H1 (cell line): ENCODE results near the gene REXO5. TPM values are rescaled to one million over a fixed set of nuclear protein-coding genes. Genes with fewer than 3 reads are reported as not detected.

Source experiments
- BCL11A ChIP-seq, 2 experiments: IDR thresholded peaks; one replicate each; pipeline ENCODE4 v1.6.1; 2011; ENCODE audit warnings: low read depth in 2 of 2, low read length in 2 of 2, mild to moderate bottlenecking in 2 of 2
- BRCA1 ChIP-seq: IDR thresholded peaks from 2 replicates; pipeline ENCODE4 v1.6.1; 2012; ENCODE audit warnings: low read depth, low read length, improper control_type of control experiment
- FOSL1 ChIP-seq: IDR thresholded peaks from 2 replicates; pipeline ENCODE4 v1.6.1; 2011; ENCODE audit warnings: mild to moderate bottlenecking, low read depth, low read length, moderate library complexity; ENCODE audit not compliant: insufficient read depth
- JUN ChIP-seq: IDR thresholded peaks from 2 replicates; pipeline ENCODE4 v1.6.1; 2011; ENCODE audit warnings: low read depth, mild to moderate bottlenecking, improper control_type of control experiment, low read length
- KDM1A ChIP-seq: fragments of 200-600, 300-600 bp; sonication (generic); IDR thresholded peaks from 2 replicates; pipeline ENCODE4 v1.7.1; 2016; ENCODE audit warnings: mild to moderate bottlenecking, low read length, borderline replicate concordance
- NANOG ChIP-seq: IDR thresholded peaks from 2 replicates; pipeline ENCODE4 v1.6.1; 2011; ENCODE audit warnings: low read length, low read depth, mild to moderate bottlenecking, inconsistent platforms; ENCODE audit not compliant: insufficient read depth, poor library complexity, severe bottlenecking
- NRF1 ChIP-seq: IDR thresholded peaks from 2 replicates; pipeline ENCODE4 v1.6.1; 2011; ENCODE audit warnings: mild to moderate bottlenecking, low read depth, low read length, improper control_type of control experiment
- RFX5 ChIP-seq: IDR thresholded peaks from 2 replicates; pipeline ENCODE4 v1.6.1; 2011; ENCODE audit warnings: low read depth, low read length, improper control_type of control experiment, borderline replicate concordance
- RXRA ChIP-seq: IDR thresholded peaks from 2 replicates; pipeline ENCODE4 v1.6.1; 2011; ENCODE audit warnings: low read depth, mild to moderate bottlenecking, low read length, moderate library complexity; ENCODE audit not compliant: insufficient read depth
- SRF ChIP-seq: IDR thresholded peaks from 2 replicates; pipeline ENCODE4 v1.6.1; 2011; ENCODE audit warnings: mild to moderate bottlenecking, low read depth, low read length, moderate library complexity
- polyA plus RNA-seq, 7 experiments: library from polyadenylated mRNA; depleted of rRNA in 3 of 7; stranded (reverse) in 5 of 7; unstranded in 2 of 7; fragments of >200 nt in 5 of 7; fragments of 200-250 nt in 2 of 7; gene quantifications; 1 replicate in 5 of 7; 2 replicates in 1 of 7; 4 replicates in 1 of 7; pipeline versions ENCODE4 v1.2.1 to v1.2.3, GENCODE V29; 2011 to 2013; ENCODE audit warnings: missing spikeins in 2 of 7, mixed read lengths in 2 of 7
- total RNA-seq: library from RNA; stranded (reverse); fragmentation: NEBNext Ultra II Directional; extraction: Animal tissue kit (Norgen Biotek cat#: 25700); gene quantifications from 2 replicates; pipeline ENCODE4 v1.2.1, GENCODE V29; 2021

The REXO5 gene
- total and polyA plus RNA-seq, 2 of the 8 experiments (the other 6 are each of a cell fraction or from before 2014, with no cell fraction given) = 2.4 to 8.9 TPM

DNA sequence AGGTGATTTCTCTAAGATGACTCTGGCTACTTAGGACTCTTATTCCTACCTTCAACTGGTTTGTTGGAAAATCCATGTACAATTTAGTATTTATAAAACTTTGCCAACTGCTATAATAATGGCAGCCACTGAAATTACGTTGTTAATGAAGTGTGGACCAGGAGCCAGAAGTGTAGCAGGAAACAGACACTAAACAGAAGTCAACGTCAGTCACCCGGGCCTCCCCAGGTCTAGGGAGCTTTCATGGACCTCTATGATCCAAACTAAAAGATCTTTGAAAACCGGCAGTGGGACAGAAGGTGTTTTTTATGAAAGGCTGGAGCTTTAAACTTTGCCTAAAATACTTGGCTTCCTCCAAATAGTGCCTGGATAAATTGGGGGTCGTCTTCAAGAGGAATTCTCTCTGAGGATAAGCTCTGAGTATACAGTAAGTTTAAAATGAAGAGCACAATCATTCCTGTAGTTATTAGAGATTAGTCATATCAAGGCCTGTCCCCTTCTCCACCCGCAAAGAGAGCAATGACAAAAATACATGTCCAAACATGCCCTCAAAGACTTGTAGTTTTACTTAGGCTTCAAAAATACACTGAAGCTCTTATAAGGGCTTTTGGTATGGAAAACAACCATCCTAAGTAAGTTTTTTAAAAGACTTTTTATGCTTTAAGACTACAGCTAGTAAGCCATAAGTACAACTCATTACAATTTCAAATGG lies 59.2 kb downstream of the REXO5 start (continued):
- no peak for TF ChIP-seq JUN
- no peak for TF ChIP-seq RXRA
- no peak for TF ChIP-seq KDM1A
- TF ChIP-seq NANOG = no peak
- no peak for TF ChIP-seq RFX5
- TF ChIP-seq BRCA1 = no peak
- TF ChIP-seq NRF1 = no peak
- no peak for TF ChIP-seq BCL11A (IDR thresholded peaks at IDR 0.05; ENCODE audit: low read depth in 2 of 2, low read length in 2 of 2)
- TF ChIP-seq SRF = no peak
- TF ChIP-seq FOSL1 = no peak
